Keratinocyte (primary cell): ENCODE results near the gene DTL.

Experiments used
- EZH2 ChIP-seq: IDR thresholded peaks from one replicate; pipeline ENCODE4 v1.6.1; 2012; ENCODE audit warnings: inconsistent platforms, mild to moderate bottlenecking, low read length, moderate library complexity
- TF ChIP-seq, protein P1 (sequence below), 3 experiments: IDR thresholded peaks in 1 of 3; conservative IDR thresholded peaks in 1 of 3; optimal IDR thresholded peaks in 1 of 3; 2 replicates in 2 of 3; 3 replicates in 1 of 3; pipeline versions ENCODE3 to v1.5.1; 2011; ENCODE audit warnings: low read length in 3 of 3, mild to moderate bottlenecking in 3 of 3, moderate library complexity in 2 of 3, control low read depth in 1 of 3, inconsistent platforms in 1 of 3; ENCODE audit not compliant: insufficient read depth in 2 of 3; ENCODE audit errors: extremely low read depth in 1 of 3

- TF ChIP-seq, protein P1, sequence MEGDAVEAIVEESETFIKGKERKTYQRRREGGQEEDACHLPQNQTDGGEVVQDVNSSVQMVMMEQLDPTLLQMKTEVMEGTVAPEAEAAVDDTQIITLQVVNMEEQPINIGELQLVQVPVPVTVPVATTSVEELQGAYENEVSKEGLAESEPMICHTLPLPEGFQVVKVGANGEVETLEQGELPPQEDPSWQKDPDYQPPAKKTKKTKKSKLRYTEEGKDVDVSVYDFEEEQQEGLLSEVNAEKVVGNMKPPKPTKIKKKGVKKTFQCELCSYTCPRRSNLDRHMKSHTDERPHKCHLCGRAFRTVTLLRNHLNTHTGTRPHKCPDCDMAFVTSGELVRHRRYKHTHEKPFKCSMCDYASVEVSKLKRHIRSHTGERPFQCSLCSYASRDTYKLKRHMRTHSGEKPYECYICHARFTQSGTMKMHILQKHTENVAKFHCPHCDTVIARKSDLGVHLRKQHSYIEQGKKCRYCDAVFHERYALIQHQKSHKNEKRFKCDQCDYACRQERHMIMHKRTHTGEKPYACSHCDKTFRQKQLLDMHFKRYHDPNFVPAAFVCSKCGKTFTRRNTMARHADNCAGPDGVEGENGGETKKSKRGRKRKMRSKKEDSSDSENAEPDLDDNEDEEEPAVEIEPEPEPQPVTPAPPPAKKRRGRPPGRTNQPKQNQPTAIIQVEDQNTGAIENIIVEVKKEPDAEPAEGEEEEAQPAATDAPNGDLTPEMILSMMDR (optimal IDR thresholded peaks at IDR 0.05 in 1 of 3, IDR thresholded peaks at IDR 0.05 in 1 of 3, conservative IDR thresholded peaks at IDR 0.05 in 1 of 3; ENCODE audit: extremely low read depth in 1 of 3, insufficient read depth in 2 of 3, low read length in 3 of 3) = no peak
- no peak for TF ChIP-seq EZH2
Measured at GRCh38 chr1:212113706-212114105, 78.2 kb downstream of the DTL start.
